ENCODE data around the gene PCYOX1L.
A peak's percentile ranks its signal among the peaks of the same experiment; 100 is the strongest.

Gene PCYOX1L, protein sequence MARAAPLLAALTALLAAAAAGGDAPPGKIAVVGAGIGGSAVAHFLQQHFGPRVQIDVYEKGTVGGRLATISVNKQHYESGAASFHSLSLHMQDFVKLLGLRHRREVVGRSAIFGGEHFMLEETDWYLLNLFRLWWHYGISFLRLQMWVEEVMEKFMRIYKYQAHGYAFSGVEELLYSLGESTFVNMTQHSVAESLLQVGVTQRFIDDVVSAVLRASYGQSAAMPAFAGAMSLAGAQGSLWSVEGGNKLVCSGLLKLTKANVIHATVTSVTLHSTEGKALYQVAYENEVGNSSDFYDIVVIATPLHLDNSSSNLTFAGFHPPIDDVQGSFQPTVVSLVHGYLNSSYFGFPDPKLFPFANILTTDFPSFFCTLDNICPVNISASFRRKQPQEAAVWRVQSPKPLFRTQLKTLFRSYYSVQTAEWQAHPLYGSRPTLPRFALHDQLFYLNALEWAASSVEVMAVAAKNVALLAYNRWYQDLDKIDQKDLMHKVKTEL

DNA sequence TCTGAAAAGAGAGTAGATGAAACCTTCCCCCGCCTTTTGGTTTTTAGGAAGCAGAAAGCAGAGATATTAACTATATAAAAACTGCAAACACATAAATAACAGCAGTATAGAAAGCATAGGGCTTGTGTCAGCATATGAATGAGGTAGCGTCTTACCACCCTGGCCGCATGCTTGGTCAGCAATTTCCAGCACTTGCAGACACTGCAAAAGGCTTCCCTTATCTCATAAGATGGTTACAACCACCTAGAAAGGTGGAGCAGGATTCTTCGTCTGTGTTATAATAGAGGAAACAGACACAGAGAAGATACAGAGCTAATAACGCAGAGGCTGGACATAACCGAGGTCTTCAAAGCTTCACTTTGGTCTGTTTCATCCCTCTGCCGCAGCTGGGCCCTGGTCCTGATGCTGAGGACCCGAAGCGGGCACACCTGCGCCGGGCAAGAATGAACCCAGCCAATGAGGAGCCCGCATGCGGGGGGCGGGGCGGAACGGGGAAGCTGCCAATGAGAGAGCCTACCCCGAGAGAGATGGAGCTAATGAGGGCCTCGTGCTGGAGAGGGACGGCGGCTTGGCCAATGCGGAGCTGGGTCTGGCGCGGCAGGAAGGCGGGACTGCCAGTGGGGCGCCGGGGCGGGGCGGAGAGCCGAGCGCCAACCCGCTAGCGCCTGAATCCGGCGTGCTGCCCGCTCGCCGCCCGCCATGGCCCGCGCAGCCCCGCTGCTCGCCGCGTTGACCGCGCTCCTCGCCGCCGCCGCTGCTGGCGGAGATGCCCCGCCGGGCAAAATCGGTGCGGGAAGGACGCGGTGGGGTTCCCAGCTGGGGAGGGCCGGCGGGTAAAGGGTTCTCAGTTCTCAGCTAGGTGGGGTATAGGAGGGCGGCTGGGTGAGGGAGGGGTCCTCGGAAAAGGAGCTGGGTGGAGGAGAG lies at the start of gene PCYOX1L:
Gene PCYOX1L (plus strand): TSS at position 677 of the 924 bp plus-strand sequence. CDS start 23 bp downstream, at position 700.
- peak; percentile 86 for DNase-seq (ENCODE audit: low read depth, low spot score)

DNA sequence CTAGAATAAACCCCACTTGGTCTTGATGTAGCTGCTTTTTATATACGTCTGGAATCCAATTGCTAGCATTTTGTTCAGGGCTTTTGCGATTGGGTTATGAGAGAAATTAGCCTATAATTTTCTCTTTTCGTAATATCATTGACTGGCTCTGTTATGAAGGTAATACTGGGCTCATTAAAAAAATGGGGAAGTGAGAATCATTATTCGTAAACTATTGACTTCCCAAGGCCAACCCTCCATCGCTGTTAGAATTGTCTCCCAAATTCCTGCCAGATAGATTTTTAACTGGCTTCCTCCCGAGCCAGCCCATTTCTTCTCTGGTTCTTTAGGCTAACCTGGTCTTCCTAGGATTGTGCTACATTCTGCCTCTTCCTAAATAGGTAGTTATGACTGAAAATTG lies 48.5 kb upstream of the PCYOX1L start:
- DNase-seq (ENCODE audit: low read depth, low spot score): no peak

DNA sequence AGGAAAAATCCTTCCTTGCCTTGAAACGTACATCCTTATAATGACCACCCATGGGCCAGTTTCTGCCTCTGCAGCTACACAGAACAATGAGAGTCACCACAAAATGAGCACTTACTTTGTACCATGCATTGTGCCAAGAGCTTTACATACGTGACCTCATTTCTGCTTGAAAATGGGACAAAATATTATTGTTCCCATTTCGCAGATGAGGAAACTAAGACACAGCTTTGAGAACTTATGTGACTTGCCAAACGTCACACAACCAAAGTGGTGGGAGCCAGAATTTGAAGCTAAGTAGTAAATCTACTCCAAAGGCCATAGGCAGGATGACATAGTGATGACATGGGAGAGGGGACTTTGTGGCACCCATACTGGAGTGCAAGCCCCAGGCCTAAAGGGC lies 47.4 kb upstream of the PCYOX1L start:
- no peak for DNase-seq (ENCODE audit: low read depth, low spot score)

DNA sequence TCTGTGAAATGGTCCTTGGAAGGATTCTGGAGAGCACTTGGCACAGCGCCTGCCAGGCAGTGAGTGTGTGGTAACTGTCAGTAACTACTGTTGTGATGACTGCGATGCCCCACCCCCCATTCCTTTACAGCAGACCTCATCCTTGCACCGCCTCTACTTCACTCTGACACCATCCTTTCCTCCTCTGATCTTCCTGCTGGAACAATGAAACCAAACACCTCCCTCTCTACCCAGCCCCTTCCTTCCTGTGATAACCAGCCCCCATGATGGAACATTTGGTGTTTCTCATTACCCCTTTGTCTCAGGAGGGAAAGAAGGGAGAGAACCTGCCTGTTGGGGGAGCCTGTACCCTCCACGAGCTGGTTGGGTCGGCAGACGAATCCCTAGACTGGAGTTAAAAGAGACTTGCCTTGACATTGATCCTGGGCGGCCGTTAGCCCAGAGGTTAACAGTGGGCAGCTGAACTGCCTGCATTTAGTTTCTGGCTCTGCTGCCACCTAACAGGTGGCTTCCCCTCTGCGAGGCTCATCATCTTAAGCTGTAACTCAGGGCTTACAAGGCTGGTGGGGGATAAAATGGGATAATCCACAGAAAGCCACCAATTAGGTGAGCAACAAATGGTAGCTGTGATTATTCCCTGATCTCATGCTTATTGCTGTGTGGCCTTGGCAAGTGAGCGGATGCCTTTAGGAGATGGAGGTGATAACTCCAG lies 46.7 kb upstream of the PCYOX1L start:
- no peak for DNase-seq (ENCODE audit: low read depth, low spot score)

DNA sequence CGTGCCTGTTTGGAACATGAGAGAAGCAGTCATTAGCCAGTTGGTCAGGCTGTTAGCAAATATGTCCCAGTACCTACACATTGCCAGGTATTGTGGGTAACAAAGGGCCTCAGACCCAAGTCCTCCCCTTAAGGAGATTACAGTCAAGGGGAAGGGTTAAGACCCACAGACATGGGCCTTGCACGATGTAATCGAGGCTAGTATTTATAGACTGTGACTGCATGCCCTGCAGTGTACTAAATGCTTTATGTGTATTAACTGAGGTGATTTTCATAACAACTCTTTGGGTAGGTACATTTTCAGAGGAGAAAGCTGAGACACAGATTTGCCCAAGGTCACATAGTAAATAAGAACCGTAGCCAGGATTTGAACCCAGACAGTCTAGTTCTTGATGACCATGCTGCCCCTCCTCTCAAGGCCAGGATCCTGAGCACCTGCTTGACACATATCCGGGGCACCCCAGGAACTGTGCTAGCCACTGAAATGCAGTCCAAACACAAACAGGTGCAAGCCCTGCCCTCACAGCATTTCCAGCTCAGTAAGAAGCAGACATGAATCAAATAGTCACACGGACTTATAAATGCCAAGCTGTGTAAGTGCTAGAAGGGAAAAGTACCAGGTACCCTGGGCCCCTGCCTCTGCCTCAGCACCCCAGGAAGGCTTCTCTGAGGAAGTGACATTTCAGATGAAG lies 44.5 kb upstream of the PCYOX1L start:
- DNase-seq (ENCODE audit: low read depth, low spot score): no peak

DNA sequence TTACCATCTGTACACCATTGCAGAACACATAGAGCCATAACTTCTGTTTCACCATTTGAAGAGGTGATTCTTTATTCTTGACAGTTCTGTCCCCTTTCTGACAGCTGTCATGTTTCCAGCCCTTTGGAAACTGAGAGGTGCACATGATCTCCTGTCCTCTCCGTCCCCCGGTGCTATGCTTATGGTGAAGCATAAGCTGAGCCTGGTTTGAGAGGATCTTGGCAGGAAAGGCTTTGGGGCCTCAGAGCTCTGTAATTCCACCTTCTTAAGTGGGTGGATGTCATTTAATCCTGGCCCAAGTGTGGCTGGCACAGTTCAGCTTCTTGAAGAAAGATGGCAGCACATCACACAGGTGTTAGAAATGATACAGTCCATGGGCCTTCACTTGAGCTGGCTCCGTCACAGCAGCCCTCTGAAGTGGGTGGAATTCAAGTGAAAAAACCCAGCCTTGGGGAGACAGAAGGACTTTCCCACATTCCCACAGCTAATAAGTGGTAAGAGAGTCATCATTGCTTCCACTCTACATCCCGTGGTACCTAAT lies 43.2 kb upstream of the PCYOX1L start:
- DNase-seq (ENCODE audit: low read depth, low spot score): no peak

DNA sequence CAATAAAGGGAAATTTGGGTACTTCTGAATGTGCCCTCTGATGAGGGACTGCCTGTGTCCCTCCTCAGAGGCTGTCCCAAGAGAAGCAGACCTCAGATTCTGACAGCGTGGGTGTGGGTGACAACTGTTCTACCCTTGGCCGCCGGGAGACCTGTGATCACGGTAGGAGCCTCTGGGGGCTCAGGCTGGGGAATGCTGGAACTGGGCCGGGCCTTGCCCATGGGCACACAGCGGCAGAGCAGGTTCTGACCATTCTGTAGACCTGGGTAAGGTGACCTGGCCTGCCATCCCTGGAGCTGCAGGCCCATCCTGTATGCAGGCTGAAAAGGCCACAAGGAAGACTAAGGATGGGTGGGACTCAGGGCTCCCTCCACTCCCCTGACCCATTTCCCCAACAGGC lies 42.1 kb upstream of the PCYOX1L start:
- no peak for DNase-seq (ENCODE audit: low read depth, low spot score)

DNA sequence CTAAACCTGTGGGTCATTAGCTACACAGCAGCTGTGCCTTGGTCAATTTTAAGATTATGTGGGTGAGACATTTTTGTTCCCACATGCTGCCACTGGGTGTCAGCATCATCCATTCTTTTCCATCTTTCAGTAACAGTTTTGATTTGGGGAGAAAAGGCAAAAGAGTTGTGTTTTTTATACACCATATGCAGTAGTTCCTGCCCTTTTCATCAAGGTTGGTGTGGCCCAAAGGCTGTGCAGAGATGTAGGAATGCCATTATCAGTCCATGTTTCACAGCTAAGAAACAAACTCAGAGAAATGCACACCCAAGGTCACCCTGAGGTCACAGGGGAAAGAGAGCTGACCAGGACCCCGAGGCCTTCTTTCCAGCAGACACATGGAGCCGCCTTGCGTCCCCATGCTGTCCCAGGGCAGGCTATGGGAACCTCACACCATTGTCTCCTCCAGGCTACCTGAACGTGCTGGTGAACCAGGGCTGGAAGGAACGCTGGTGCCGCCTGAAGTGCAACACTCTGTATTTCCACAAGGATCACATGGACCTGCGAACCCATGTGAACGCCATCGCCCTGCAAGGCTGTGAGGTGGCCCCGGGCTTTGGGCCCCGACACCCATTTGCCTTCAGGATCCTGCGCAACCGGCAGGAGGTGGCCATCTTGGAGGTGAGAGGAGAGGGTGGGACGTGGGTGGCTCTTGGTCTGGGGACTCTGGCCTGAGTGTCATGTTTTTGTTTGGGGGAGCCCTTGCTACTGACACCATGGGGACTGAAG lies 40.4 kb upstream of the PCYOX1L start:
- no peak for DNase-seq (ENCODE audit: low read depth, low spot score)

DNA sequence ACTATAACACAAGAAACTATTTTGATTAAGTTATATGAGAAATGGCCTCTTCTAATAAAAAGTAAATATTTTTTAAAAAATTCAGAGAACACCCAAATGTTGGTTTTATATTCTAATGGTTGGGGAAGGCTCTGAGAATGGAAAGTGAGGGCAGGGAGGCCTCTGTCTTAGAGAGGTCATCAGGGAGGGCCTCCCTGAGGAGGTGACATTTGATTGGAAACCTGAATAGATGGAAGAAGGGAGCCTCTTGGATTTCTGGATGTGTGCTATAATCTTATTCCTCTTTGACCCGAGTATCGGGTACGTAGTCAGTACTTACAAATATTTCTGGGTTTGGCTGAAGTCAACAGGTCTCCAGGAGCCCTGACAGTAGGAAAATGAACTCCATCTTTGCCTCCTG lies 38.7 kb upstream of the PCYOX1L start:
- no peak for DNase-seq (ENCODE audit: low read depth, low spot score)

DNA sequence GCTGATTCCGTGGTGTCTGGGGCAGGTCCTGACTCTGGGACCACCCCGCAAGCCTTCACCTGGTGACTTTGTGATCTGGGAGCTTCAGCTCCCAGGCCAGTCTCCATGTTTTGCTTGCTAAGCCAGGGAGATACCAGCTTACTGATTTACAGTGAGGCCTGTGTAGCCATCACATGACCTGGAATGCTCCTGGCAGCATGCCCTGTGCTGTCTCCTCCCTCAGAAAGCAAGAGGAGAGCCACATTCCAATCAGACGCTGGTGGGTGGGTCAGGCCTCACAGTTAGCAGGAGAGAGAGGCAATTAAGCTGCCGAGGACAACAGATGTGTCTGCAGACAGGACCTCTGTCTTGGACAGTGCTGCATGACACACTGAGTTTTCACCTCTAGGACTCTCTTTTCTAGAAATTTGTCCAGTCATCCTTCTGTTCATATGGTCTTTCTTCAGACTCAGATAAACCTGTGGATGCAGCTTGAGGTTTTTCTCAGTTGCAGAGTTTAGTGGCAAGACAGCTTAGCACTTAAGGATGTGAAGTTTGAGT lies 37.0 kb upstream of the PCYOX1L start:
- peak; percentile 79 for DNase-seq (ENCODE audit: low read depth, low spot score)

DNA sequence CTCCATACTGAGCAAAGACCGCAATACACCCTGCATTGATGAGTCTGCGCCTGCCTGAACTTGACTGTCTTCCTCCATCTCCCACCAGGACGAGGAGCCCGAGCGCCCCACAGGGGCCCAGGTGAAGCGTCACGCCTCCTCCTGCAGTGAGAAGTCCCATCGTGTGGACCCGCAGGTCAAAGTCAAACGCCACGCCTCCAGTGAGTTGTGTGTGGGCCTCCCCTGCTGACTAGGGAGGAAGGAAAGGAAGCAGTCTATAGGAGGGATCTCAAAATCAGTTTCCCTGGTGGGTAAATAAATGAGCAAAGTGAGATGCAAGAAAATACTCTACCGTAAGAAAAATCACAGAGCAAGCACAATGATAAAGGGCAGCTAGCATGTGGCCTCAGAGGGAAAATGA lies 35.3 kb upstream of the PCYOX1L start:
- DNase-seq (ENCODE audit: low read depth, low spot score): no peak

DNA sequence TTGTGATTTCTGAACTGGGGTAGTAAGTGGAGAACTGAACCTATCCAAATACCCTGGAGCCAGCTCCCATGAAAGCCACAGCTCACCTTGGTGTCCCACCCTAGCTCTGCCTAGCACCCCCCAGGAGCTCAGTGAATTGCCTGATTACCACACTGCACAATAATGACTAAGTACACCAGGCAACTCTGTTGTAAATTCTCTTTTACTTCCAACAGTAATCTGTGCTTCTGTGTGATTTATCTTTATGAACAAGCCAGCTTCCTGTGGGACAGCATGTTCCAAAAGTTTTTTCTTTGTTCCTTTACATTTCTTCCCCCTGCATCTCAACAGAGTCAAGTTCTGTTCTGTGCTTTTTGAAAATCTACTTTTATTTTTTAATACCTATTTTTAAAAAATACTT lies 34.6 kb upstream of the PCYOX1L start:
- no peak for DNase-seq (ENCODE audit: low read depth, low spot score)

DNA sequence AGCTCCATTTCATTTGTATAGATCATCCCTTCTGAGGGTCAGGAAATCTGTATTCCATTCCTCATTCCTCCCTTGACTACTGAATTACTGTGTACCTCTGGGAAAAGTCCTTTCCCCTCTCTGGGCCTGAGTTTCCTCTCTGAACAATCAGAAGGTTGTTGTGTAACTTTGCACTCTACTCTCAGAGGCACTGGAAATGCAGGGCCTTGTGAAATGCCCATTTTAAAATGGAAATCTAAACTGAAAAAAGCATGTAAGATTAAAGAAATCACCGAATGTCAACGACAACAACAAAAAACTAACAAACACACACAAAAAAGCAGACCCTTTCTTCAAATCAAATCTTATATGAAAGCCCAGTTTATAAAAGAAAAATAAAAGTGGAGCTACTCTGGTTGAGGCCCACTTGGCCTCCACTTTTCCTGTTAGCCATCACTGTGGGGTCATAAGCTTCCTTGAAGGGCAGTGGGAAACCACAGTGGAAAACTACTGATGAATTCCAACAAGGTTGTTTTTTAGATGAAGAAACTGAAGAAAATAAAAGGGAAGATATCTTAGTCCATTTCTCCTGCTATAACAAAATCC lies 34.1 kb upstream of the PCYOX1L start:
- DNase-seq (ENCODE audit: low read depth, low spot score): no peak

DNA sequence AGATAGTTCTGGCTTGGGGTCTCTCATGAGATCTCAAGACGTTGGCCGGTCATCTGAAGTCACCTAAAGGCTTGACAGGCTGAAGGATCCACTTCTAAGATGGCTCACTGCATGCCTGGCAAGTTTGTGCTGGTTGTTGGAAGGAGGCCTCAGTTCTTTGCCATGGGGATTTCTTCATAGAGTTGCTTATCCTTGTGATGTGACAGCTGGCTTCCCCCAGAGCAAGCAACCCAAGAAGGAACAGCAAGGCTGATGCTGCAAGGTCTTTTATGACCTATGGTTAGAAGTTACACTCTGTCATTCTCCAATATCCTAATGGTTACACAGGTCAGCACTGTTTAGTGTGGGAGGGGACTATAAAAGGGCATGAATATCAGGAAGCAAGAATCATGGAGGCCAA lies 33.2 kb upstream of the PCYOX1L start:
- no peak for DNase-seq (ENCODE audit: low read depth, low spot score)

DNA sequence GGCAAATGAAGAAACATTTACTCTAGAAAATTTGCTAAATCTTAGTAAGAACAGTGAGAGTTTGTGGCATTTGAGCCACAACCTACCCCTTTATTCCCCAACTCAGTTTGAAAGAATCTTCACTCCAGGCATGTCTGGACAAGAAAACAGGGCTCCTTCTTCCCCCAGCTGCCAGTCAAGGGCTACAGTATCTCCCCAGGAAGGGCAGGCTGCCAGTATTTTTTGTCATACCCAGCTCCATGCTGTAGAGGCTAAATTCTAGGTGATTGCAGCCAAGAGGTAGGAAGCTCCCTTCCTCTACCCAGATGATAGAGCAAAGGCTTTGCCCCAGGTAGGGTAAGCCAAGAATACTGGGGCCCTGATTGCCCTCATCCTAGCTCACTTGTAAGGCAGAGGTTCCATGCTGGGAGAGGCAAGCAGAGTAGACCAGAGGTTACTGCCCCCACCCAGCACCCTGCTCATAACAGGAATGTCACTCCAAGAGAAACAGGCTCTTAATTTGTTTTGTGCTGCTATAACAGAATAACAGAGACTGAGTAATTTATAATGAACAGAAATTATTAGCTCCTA lies 32.6 kb upstream of the PCYOX1L start:
- no peak for DNase-seq (ENCODE audit: low read depth, low spot score)

DNA sequence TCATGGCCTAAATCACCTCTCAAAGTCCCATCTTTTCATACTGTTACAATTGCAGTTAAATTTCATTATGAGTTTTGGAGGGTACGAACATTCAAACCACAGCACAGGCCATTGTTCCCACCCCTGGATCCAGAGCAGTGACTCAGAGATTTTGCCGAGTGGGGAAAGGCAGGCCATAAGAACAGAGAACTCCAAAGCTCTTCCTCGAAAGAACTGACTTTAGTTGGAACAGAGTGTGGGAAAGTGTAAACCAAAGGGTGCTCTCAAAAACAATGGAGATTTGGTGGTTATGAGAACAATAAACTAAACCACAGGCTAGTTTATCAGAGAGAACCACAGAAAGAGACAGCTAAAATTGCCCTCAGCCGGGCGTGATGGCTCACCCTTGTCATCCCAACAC lies 32.0 kb upstream of the PCYOX1L start:
- no peak for DNase-seq (ENCODE audit: low read depth, low spot score)

DNA sequence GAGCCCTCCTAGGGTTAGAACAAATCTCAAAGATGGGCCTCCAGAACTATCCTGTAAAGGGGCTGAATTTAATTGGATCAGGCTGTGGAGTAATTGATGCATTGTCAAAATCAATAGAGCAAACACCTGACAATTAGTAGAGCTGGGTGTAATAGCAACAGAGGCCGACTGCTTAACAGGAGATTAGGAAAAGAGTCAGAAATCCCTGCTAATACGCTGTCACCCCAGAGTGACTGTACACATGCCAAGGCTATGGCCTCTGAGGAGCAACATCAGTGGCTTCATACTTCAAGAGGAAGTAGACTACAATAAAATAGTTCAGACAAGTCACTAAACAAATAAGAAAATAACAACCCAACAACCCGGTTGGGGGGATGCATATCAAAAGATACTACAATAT lies 31.2 kb upstream of the PCYOX1L start:
- no peak for DNase-seq (ENCODE audit: low read depth, low spot score)

DNA sequence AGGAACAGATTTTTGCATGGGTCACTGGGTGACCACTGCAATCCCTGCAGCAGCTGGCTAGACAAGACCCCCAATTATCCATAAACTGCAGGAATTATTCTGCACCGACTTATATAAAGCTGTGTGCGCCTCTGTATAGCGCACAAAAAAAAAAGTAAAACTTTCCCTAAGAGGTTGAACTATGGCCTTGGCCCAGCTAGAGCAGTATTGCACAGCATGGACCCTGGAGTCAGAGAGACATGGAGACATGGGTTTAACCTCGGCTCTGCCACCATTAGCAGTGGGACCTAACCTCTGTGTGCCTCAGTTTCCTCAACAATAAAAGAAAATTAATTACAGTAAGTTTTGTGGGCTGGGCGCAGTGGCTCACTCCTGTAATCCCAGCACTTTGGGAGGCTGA lies 29.7 kb upstream of the PCYOX1L start:
- DNase-seq (ENCODE audit: low read depth, low spot score): no peak

DNA sequence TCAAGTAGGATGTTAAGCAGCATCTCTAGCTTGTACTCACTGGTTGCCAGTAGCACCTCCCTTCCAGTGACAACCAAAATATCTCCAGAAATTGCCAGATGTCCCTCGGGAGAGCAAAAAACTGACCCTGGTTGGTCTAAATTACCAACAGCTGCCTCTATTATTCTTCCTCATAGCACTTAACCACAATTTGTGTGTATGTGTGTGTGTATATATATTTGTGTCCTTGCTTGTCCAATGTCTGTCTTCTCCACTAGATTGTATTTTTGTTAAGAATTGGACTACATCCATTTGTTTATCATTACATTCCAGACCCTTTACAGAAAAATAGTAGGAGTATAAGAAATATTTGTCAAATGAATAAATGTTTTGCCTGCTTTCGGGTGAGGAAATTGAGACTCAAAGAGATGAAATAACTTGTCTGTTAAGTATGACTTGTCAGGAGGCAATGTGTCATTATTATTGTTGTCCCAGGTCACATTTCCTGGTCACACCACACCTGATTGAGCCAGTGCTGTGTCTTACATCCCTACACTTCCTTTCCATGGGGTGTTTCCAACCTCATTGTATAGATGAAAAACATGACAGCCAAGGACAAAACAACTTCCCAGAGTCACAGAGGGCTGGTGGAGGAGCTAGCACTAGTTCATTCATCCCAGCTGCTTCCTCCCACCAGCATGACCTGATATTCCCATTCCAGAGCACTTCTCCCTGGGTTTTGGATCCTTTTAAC lies 24.0 kb upstream of the PCYOX1L start:
- DNase-seq (ENCODE audit: low read depth, low spot score): no peak

Measured in smooth muscle cell of the brain vasculature (primary cell).